IMR-90 (cell line): ENCODE results near the gene CYP2E1. TPM values are rescaled to one million over a fixed set of nuclear protein-coding genes. Genes with fewer than 3 reads are reported as not detected.

ENCODE experiments used
- ATAC-seq: fragments of 200-7000 bp; cut with Tn5 transposase; 2 replicates; pipeline ENCODE4 v1.9.1; 2020; ENCODE audit warnings: low read depth, mild to moderate bottlenecking, moderate library complexity
- BruUV-seq: library from RNA; stranded (reverse); fragments of 400-500 nt; replicated peaks from 2 replicates; lab custom pipeline; 2021; lab: Mats Ljungman, UMichigan
- CTCF ChIA-PET: fragments of 300-600 bp; formaldehyde crosslinking; extraction: SDS; loops from one replicate; lab custom pipeline; 2021; ENCODE audit warnings: antibody characterized with exemption; lab: Yijun Ruan, JAX
- POLR2A ChIA-PET: fragments of 300-600 bp; sonication (Branson Sonifier 250); formaldehyde crosslinking; loops from one replicate; lab custom pipeline; 2022; ENCODE audit warnings: antibody characterized with exemption; ENCODE audit not compliant: unreplicated experiment; lab: Charles Lee
- DNase-seq: peaks from one replicate; pipeline ENCODE4 v3.0.0; 2013
- H2AFZ ChIP-seq: replicated peaks from 2 replicates; pipeline ENCODE3; 2013; ENCODE audit warnings: low read length, mild to moderate bottlenecking; ENCODE audit not compliant: poor library complexity
- H2AK5ac ChIP-seq: 2 replicates; pipeline ENCODE4 v1.6.1; 2013; ENCODE audit warnings: low read depth, low read length, inconsistent platforms
- H2AK9ac ChIP-seq: replicated peaks from 2 replicates; pipeline ENCODE3; 2013; ENCODE audit warnings: mild to moderate bottlenecking, low read depth, low read length, moderate library complexity; ENCODE audit not compliant: poor library complexity
- H2BK120ac ChIP-seq: 2 replicates; pipeline ENCODE4 v1.6.1; 2013; ENCODE audit warnings: low read depth, low read length, inconsistent platforms
- H2BK15ac ChIP-seq: 3 replicates; pipeline ENCODE4 v1.6.1; 2013; ENCODE audit warnings: low read depth, low read length, inconsistent platforms
- H2BK20ac ChIP-seq: 2 replicates; pipeline ENCODE4 v1.6.1; 2013; ENCODE audit warnings: low read depth, mild to moderate bottlenecking, inconsistent platforms, low read length, moderate library complexity
- H2BK5ac ChIP-seq: 2 replicates; pipeline ENCODE4 v1.6.1; 2013; ENCODE audit warnings: mild to moderate bottlenecking, low read depth, low read length, inconsistent platforms; ENCODE audit not compliant: poor library complexity, severe bottlenecking
- H3K14ac ChIP-seq: replicated peaks from 2 replicates; pipeline ENCODE4 v1.6.1; 2013; ENCODE audit warnings: low read depth, low read length, inconsistent platforms
- H3K18ac ChIP-seq: 2 replicates; pipeline ENCODE4 v1.6.1; 2013; ENCODE audit warnings: low read depth, low read length, control low read depth
- H3K23ac ChIP-seq: 2 replicates; pipeline ENCODE4 v1.6.1; 2013; ENCODE audit warnings: low read depth, low read length, inconsistent platforms
- H3K27ac ChIP-seq: 2 replicates; pipeline ENCODE4 v1.5.1; 2013; ENCODE audit warnings: mild to moderate bottlenecking, control low read depth, low read length; ENCODE audit not compliant: insufficient read depth
- H3K27me3 ChIP-seq: 2 replicates; pipeline ENCODE4 v1.6.1; 2013; ENCODE audit warnings: low read length; ENCODE audit not compliant: control insufficient read depth, insufficient read depth
- H3K36me3 ChIP-seq: 2 replicates; pipeline ENCODE4 v1.6.1; 2013; ENCODE audit warnings: low read length, mixed read lengths; ENCODE audit not compliant: control insufficient read depth, insufficient read depth
- H3K4ac ChIP-seq: 2 replicates; pipeline ENCODE4 v1.6.1; 2013; ENCODE audit warnings: low read depth, low read length, inconsistent platforms
- H3K4me1 ChIP-seq: 2 replicates; pipeline ENCODE4 v1.6.1; 2013; ENCODE audit warnings: low read length, mixed read lengths; ENCODE audit not compliant: control insufficient read depth, insufficient read depth
- H3K4me2 ChIP-seq: 2 replicates; pipeline ENCODE4 v1.6.1; 2013; ENCODE audit warnings: low read depth, mild to moderate bottlenecking, control low read depth, low read length, moderate library complexity
- H3K4me3 ChIP-seq: 2 replicates; pipeline ENCODE4 v1.5.1; 2013; ENCODE audit warnings: low read depth, mild to moderate bottlenecking, control low read depth, low read length, moderate library complexity; ENCODE audit not compliant: insufficient read depth
- H3K56ac ChIP-seq: 2 replicates; pipeline ENCODE4 v1.6.1; 2013; ENCODE audit warnings: low read length, inconsistent platforms; ENCODE audit not compliant: insufficient read depth; ENCODE audit errors: extremely low read depth
- H3K79me1 ChIP-seq, 2 experiments: 2 replicates each; pipeline ENCODE4 v1.6.1; 2013; ENCODE audit warnings: low read length in 2 of 2, inconsistent platforms in 1 of 2, low read depth in 1 of 2
- H3K9ac ChIP-seq: 2 replicates; pipeline ENCODE4 v1.6.1; 2013; ENCODE audit warnings: low read depth, low read length, control low read depth
- H3K9me1 ChIP-seq: 2 replicates; pipeline ENCODE4 v1.6.1; 2013; ENCODE audit warnings: low read length, inconsistent platforms; ENCODE audit not compliant: insufficient read depth
- H3K9me3 ChIP-seq: 2 replicates; pipeline ENCODE4 v1.6.1; 2013; ENCODE audit warnings: low read length; ENCODE audit not compliant: control insufficient read depth, insufficient read depth
- H4K20me1 ChIP-seq: 2 replicates; pipeline ENCODE4 v1.6.1; 2013; ENCODE audit warnings: low read length, inconsistent platforms; ENCODE audit not compliant: insufficient read depth
- H4K5ac ChIP-seq: 2 replicates; pipeline ENCODE4 v1.6.1; 2013; ENCODE audit warnings: mild to moderate bottlenecking, low read depth, low read length, control low read depth
- H4K8ac ChIP-seq, 2 experiments: 2 replicates each; pipeline ENCODE4 v1.6.1; 2013; ENCODE audit warnings: low read depth in 2 of 2, low read length in 2 of 2, control low read depth in 1 of 2, inconsistent platforms in 1 of 2
- H4K91ac ChIP-seq: 2 replicates; pipeline ENCODE4 v1.6.1; 2013; ENCODE audit warnings: low read depth, low read length, inconsistent platforms; ENCODE audit not compliant: insufficient read depth
- BHLHE40 ChIP-seq: fragments of 150-350 bp; IDR thresholded peaks from 2 replicates; pipeline ENCODE4 v1.6.1; 2016; ENCODE audit warnings: mild to moderate bottlenecking, low read depth, low read length
- CEBPB ChIP-seq: IDR thresholded peaks from 2 replicates; pipeline ENCODE4 v1.6.1; 2012; ENCODE audit warnings: low read depth, low read length, improper control_type of control experiment
- CHD1 ChIP-seq: IDR thresholded peaks from 2 replicates; pipeline ENCODE4 v1.6.1; 2012; ENCODE audit warnings: low read depth, low read length, improper control_type of control experiment
- CTCF ChIP-seq: conservative IDR thresholded peaks from 2 replicates; pipeline ENCODE4 v1.5.1; 2012; ENCODE audit warnings: mild to moderate bottlenecking, low read depth, low read length, improper control_type of control experiment
- ELK1 ChIP-seq: fragments of 150-350 bp; IDR thresholded peaks from 2 replicates; pipeline ENCODE4 v1.6.1; 2016; ENCODE audit warnings: low read depth, mild to moderate bottlenecking, low read length, moderate library complexity, borderline replicate concordance
- MAFK ChIP-seq: IDR thresholded peaks from 2 replicates; pipeline ENCODE4 v1.6.1; 2012; ENCODE audit warnings: low read depth, low read length, improper control_type of control experiment
- MXI1 ChIP-seq: IDR thresholded peaks from 2 replicates; pipeline ENCODE4 v1.6.1; 2012; ENCODE audit warnings: low read depth, mild to moderate bottlenecking, low read length, moderate library complexity, borderline replicate concordance
- POLR2A ChIP-seq: IDR thresholded peaks from 2 replicates; pipeline ENCODE4 v1.6.1; 2012; ENCODE audit warnings: mild to moderate bottlenecking, low read depth, low read length
- RCOR1 ChIP-seq: IDR thresholded peaks from 2 replicates; pipeline ENCODE4 v1.6.1; 2012; ENCODE audit warnings: mild to moderate bottlenecking, low read length, improper control_type of control experiment; ENCODE audit not compliant: insufficient replicate concordance
- RFX5 ChIP-seq: IDR thresholded peaks from 2 replicates; pipeline ENCODE4 v1.8.0; 2012; ENCODE audit warnings: low read depth, mild to moderate bottlenecking, low read length, moderate library complexity
- WGBS, 2 experiments: methylation state at CpG; one replicate each; pipeline versions ENCODE4 v1.1.5 to v1.1.7; 2013; ENCODE audit warnings: missing lambda C conversion rate in 2 of 2; ENCODE audit not compliant: insufficient read length in 1 of 2; ENCODE audit errors: extremely low coverage in 2 of 2; 5-methylcytosine and 5-hydroxymethylcytosine counted together
- dilution Hi-C: fragments of 300-500 bp; cut with HindIII; formaldehyde crosslinking; loops from one replicate; pipeline ENCODE4 v1.14.3; 2018; ENCODE audit warnings: low sequenced_read_pairs; ENCODE audit not compliant: unreplicated experiment
- in situ Hi-C: fragments of 300-500 bp; cut with MboI; formaldehyde crosslinking; loops from 3 replicates; pipeline ENCODE4 v1.14.3; 2019; ENCODE audit warnings: low sequenced_read_pairs, inconsistent platforms, mixed read lengths
- intact Hi-C: fragments of 100-400 bp; cut with micrococcal nuclease; formaldehyde crosslinking; loops from 2 replicates; pipeline ENCODE4 v1.10.0; 2022
- polyA plus RNA-seq, 3 experiments: library from polyadenylated mRNA; depleted of rRNA; stranded (reverse); fragments of >200 nt; gene quantifications; 2 replicates each; pipeline ENCODE4 v1.2.3, GENCODE V29; 2012; ENCODE audit warnings: low replicate concordance in 1 of 3
- total RNA-seq: library from RNA; depleted of rRNA; stranded (reverse); fragments of >200 nt; gene quantifications from 2 replicates; pipeline ENCODE4 v1.2.3, GENCODE V29; 2012

Gene CYP2E1
- total and polyA plus RNA-seq, 2 of the 4 experiments (the other 2 are of a cell fraction): 0.36 to 1.7 TPM

- POLR2A ChIA-PET: no interaction called here
- intact Hi-C loops: loop anchor here (10.0 kb wide), 1 partner anchor 199 kb away; no protein-coding TSS in a partner anchor
Observed at GRCh38 chr10:133523631-133524203, 3.4 kb upstream of the CYP2E1 start.

More at GRCh38 chr10:133523631-133524203, 3.4 kb upstream of the CYP2E1 start:
- Histone ChIP-seq H3K9me3 (peaks cover 4% of the 10 kb centered on the region; the same call in 1 of the 2 replicates), H3K4me1 (no peaks in the 10 kb centered on the region), H4K91ac (no peak overlapping the region), H3K36me3 (no peaks in the 10 kb centered on the region), H3K4me3 (no peak overlapping the region), H2AK5ac (no peak overlapping the region), H2BK20ac (no peak overlapping the region), H2BK120ac (no peak overlapping the region), H3K56ac (no peak overlapping the region), H3K79me1 (no peaks in the 10 kb centered on the region), H2BK5ac (no peak overlapping the region), H2AFZ (no peak overlapping the region), H2AK9ac (no peak overlapping the region), H3K9me1 (no peaks in the 10 kb centered on the region), H2BK15ac (no peak overlapping the region), H3K27ac (no peak overlapping the region), H4K8ac (no peak overlapping the region), H3K18ac (no peak overlapping the region), H4K5ac (no peak overlapping the region), H3K4ac (no peak overlapping the region), H3K27me3 (peaks cover 19% of the 10 kb centered on the region; the same call in 1 of the 2 replicates), H3K23ac (no peak overlapping the region), H3K4me2 (no peak overlapping the region), H4K20me1 (no peaks in the 10 kb centered on the region), H3K14ac (no peak overlapping the region), H3K9ac (no peak overlapping the region)
- in situ Hi-C loops: no loop called here
- DNase-seq (no peak), ATAC-seq (no peak)
- no peak for TF ChIP-seq MAFK
- TF ChIP-seq CHD1: no peak
- no peak for TF ChIP-seq BHLHE40
- TF ChIP-seq ELK1: no peak
- no peak for TF ChIP-seq RCOR1
- no peak for TF ChIP-seq RFX5
- no peak for TF ChIP-seq CEBPB
- TF ChIP-seq MXI1: no peak
- TF ChIP-seq CTCF: no peak
- no peak for TF ChIP-seq POLR2A
- 83% methylated on average over 5 of the region's 9 CpGs; no CpG with 5 or more reads in 1 of the 2 experiments for WGBS, 2 experiments
- CTCF ChIA-PET: no interaction called here
- dilution Hi-C loops: no loop called here
- no TSS peak for BruUV-seq
